ENCODE data around the gene CDH13. TPM values are rescaled to one million over a fixed set of nuclear protein-coding genes. Genes with fewer than 3 reads are reported as not detected.

Gene CDH13
- total and polyA plus RNA-seq, 9 of the 15 experiments (the other 6 are each of a cell fraction or from before 2014, with no cell fraction given): 0.03 TPM; not detected in 8

DNA sequence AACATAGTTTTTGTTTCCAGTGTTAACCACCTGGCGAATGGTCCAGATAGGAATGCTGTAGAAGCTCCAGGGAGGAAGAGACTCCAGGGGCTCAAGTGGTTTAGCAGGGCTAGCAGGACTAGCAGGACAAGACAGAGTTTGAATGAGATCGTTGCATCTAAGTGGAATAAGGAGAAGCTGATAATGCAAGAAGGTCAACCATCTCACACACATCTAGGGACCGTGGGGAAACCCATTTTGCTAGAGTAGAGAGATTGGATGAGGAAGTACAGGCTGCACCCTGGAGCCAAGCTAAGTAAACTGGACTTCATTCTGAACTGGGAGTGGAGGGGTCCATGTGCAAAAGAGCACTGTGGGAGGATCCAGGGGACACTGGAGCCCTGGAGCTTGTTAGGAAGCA is 1094.9 kb downstream of the CDH13 start:
- H3K4me2 ChIP-seq (ENCODE audit: insufficient read depth, low read length): no peak overlapping the region
- BruUV-seq (replicated peaks): no TSS peak
- H3K9me1 ChIP-seq (ENCODE audit: control insufficient read depth, insufficient read depth, low read length): no peaks in the 10 kb centered on the region
- intact Hi-C loops (cut with micrococcal nuclease): no loop called here
- DNase-seq (ENCODE audit: extremely low read depth in 1 of 4, low spot score in 3 of 4) (no peak), ATAC-seq (no peak), FAIRE-seq (no peak)
- POLR2A ChIA-PET: interaction anchor here (1.2 kb wide), 1 partner anchor 94 kb away, joined by 5 read pairs; no protein-coding TSS in a partner anchor
- H3K9ac ChIP-seq (ENCODE audit: insufficient read depth in 1 of 2, low read depth in 2 of 2, low read length in 2 of 2): no peak overlapping the region
- no peaks in the 10 kb centered on the region for H4K20me1 ChIP-seq (replicated peaks; ENCODE audit: control insufficient read depth, insufficient read depth, low read length)
- CTCF ChIA-PET (ENCODE audit: low intra/inter-chr PET ratio): no interaction called here
- H3K27me3 ChIP-seq (ENCODE audit: control insufficient read depth in 2 of 2, insufficient read depth in 2 of 2, low read length in 2 of 2): peaks cover 0 to 4% of the 10 kb centered on the region in 2 experiments; a peak in 2 of 5 replicates
- 4% methylated on average over 3 of the region's 3 CpGs for WGBS (ENCODE audit: insufficient coverage, low coverage, missing lambda C conversion rate)
- no peaks in the 10 kb centered on the region for H3K4me1 ChIP-seq (replicated peaks in 1 of 2; ENCODE audit: control insufficient read depth in 2 of 2, insufficient read depth in 2 of 2, low read length in 2 of 2)
- no peak for TF ChIP-seq WHSC1 (IDR thresholded peaks at IDR 0.05; ENCODE audit: low read length)
- TF ChIP-seq HEY1 (CRISPR knock-in tag; IDR thresholded peaks at IDR 0.05; ENCODE audit: borderline replicate concordance): no peak
- no peak for TF ChIP-seq E2F3 (CRISPR knock-in tag; IDR thresholded peaks at IDR 0.05)
- TF ChIP-seq, protein P1, sequence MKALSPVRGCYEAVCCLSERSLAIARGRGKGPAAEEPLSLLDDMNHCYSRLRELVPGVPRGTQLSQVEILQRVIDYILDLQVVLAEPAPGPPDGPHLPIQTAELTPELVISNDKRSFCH (CRISPR knock-in tag; IDR thresholded peaks at IDR 0.05): no peak
- TF ChIP-seq, protein P1 (tag; IDR thresholded peaks at IDR 0.05): no peak
- TF ChIP-seq ZNF764 (CRISPR knock-in tag; IDR thresholded peaks at IDR 0.05; ENCODE audit: low read depth): no peak
- no peak for TF ChIP-seq NFRKB (IDR thresholded peaks at IDR 0.05; ENCODE audit: low read depth)
- TF ChIP-seq SP1 (CRISPR knock-in tag; IDR thresholded peaks at IDR 0.05): no peak
- TF ChIP-seq ZFP36 (IDR thresholded peaks at IDR 0.05; ENCODE audit: low read depth, low read length, partially characterized antibody): no peak
- TF ChIP-seq, protein P2, sequence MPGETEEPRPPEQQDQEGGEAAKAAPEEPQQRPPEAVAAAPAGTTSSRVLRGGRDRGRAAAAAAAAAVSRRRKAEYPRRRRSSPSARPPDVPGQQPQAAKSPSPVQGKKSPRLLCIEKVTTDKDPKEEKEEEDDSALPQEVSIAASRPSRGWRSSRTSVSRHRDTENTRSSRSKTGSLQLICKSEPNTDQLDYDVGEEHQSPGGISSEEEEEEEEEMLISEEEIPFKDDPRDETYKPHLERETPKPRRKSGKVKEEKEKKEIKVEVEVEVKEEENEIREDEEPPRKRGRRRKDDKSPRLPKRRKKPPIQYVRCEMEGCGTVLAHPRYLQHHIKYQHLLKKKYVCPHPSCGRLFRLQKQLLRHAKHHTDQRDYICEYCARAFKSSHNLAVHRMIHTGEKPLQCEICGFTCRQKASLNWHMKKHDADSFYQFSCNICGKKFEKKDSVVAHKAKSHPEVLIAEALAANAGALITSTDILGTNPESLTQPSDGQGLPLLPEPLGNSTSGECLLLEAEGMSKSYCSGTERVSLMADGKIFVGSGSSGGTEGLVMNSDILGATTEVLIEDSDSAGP (CRISPR knock-in tag; IDR thresholded peaks at IDR 0.05): no peak
- TF ChIP-seq NCOR1 (IDR thresholded peaks at IDR 0.05): no peak
- no peak for TF ChIP-seq TFAM (CRISPR knock-in tag; conservative IDR thresholded peaks at IDR 0.05)
- no peak for TF ChIP-seq ZNF766 (CRISPR knock-in tag; conservative IDR thresholded peaks at IDR 0.05)
- in situ Hi-C loops (cut with MboI): no loop called here
- H2AFZ ChIP-seq (ENCODE audit: low read depth, low read length): no peak overlapping the region
- H3K36me3 ChIP-seq (ENCODE audit: control insufficient read depth, insufficient read depth, low read length): no peaks in the 10 kb centered on the region
- H3K4me3 ChIP-seq: no peak overlapping the region
- no peaks in the 10 kb centered on the region for H3K9me3 ChIP-seq (replicated peaks; ENCODE audit: control insufficient read depth, insufficient read depth, low read depth, low read length)
- H3K79me2 ChIP-seq (ENCODE audit: control insufficient read depth, insufficient read depth, low read length): no peaks in the 10 kb centered on the region
- H3K27ac ChIP-seq (ENCODE audit: extremely low read depth, low read depth, low read length): no peak overlapping the region

Measured in K562 (cell line).